Fibroblast of pulmonary artery (primary cell): ENCODE results near the gene PLCB2.

Source experiments
- DNase-seq: peaks from one replicate; pipeline ENCODE4 v3.0.0-alpha.2; 2010; ENCODE audit warnings: low read depth
- H3K4me3 ChIP-seq: replicated peaks from 2 replicates; pipeline ENCODE4 v1.5.1; 2011; ENCODE audit warnings: low read depth, mild to moderate bottlenecking, control low read depth, low read length, moderate library complexity
- CTCF ChIP-seq: IDR thresholded peaks from 2 replicates; pipeline ENCODE4 v1.5.1; 2011; ENCODE audit warnings: mild to moderate bottlenecking, control low read depth, low read length, inconsistent platforms; ENCODE audit errors: missing control alignments

Gene PLCB2

GRCh38 chr15:40307421-40308211, at the start of gene PLCB2:
Gene PLCB2 (minus strand): TSS chr15:40307935. CDS start chr15:40307672, 263 bp downstream.
- no peak within 1 kb of the TSS for H3K4me3 ChIP-seq
- peak; percentile 27 for TF ChIP-seq CTCF
- no peak for DNase-seq

GRCh38 chr15:40357246-40357645, 49.5 kb upstream of the PLCB2 start:
- H3K4me3 ChIP-seq: no peak overlapping the region
- no peak for TF ChIP-seq CTCF
- no peak for DNase-seq

GRCh38 chr15:40355976-40356585, 48.3 kb upstream of the PLCB2 start:
- DNase-seq: no peak
- TF ChIP-seq CTCF: no peak
- H3K4me3 ChIP-seq: no peak overlapping the region

- peak; percentile 66 for DNase-seq
- peak; percentile 67 for TF ChIP-seq CTCF
- H3K4me3 ChIP-seq: no peak overlapping the region
Observed at GRCh38 chr15:40354408-40355171, 46.9 kb upstream of the PLCB2 start.

GRCh38 chr15:40353697-40354096, 46.0 kb upstream of the PLCB2 start:
- H3K4me3 ChIP-seq: no peak overlapping the region
- no peak for TF ChIP-seq CTCF
- DNase-seq: no peak

- no peak overlapping the region for H3K4me3 ChIP-seq
- TF ChIP-seq CTCF: no peak
- no peak for DNase-seq
Observed at GRCh38 chr15:40352281-40352901, 44.7 kb upstream of the PLCB2 start.
